Duodenal mucosa (tissue), 2 donors: Measurements from ENCODE around the gene PF4V1.
A peak's percentile ranks its signal among the peaks of the same experiment; 100 is the strongest.
"Not testable (repeated sequence)": the region's sequence is repeated elsewhere in the genome, so short reads cannot be mapped to it uniquely, and the experiment has no call there.

Source experiments
- H3K27ac ChIP-seq: one replicate; pipeline ENCODE4 v1.7.0; 2013; ENCODE audit warnings: low read depth, low read length
- H3K27me3 ChIP-seq, 2 donors: one replicate each; pipeline ENCODE4 v1.7.0; 2013; ENCODE audit warnings: low read length in 2 of 2, control low read depth in 1 of 2; ENCODE audit not compliant: insufficient read depth in 2 of 2, control insufficient read depth in 1 of 2
- H3K36me3 ChIP-seq, 2 donors: one replicate each; pipeline ENCODE4 v1.7.0; 2013; ENCODE audit warnings: low read length in 2 of 2, control low read depth in 1 of 2; ENCODE audit not compliant: insufficient read depth in 2 of 2, control insufficient read depth in 1 of 2
- H3K4me1 ChIP-seq, 2 donors: one replicate each; pipeline ENCODE4 v1.7.0; 2013; ENCODE audit warnings: low read length in 2 of 2, control low read depth in 1 of 2; ENCODE audit not compliant: insufficient read depth in 2 of 2, control insufficient read depth in 1 of 2
- H3K4me3 ChIP-seq, 2 donors: one replicate each; pipeline ENCODE4 v1.7.0; 2013; ENCODE audit warnings: low read length in 2 of 2, low read depth in 1 of 2
- H3K9ac ChIP-seq, 2 donors: one replicate each; pipeline ENCODE4 v1.7.0; 2013; ENCODE audit warnings: low read length in 2 of 2, low read depth in 1 of 2
- H3K9me3 ChIP-seq, 2 donors: one replicate each; pipeline ENCODE4 v1.7.0; 2013; ENCODE audit warnings: low read length in 2 of 2, control low read depth in 1 of 2; ENCODE audit not compliant: control insufficient read depth in 1 of 2

PF4V1 gene

DNA sequence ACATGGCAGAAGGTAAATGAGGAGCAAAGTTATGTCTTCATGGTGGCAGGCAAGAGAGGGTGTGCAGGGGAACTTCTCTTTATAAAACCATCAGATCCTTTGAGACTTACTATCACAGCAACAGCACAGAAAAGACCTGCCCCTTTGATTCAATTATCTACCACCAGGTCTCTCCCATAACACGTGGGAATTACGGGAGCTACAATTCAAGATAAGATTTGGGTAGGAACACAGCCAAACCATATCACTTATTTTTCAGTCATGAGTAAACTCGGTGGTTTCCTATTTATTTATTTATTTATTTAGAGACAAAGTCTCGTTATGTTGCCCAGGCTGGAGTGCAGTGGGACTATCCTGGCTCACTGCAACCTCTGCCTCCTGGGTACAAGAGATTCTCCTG is 38.2 kb downstream of the PF4V1 start:
- Histone ChIP-seq H3K4me3 (no peak overlapping the region), H3K4me1 (peaks cover 9 to 15% of the 10 kb centered on the region in 2 donors), H3K27ac (no peak overlapping the region), H3K9ac (no peak overlapping the region), H3K27me3 (no peaks in the 10 kb centered on the region), H3K9me3 (no peaks in the 10 kb centered on the region), H3K36me3 (no peaks in the 10 kb centered on the region)

DNA sequence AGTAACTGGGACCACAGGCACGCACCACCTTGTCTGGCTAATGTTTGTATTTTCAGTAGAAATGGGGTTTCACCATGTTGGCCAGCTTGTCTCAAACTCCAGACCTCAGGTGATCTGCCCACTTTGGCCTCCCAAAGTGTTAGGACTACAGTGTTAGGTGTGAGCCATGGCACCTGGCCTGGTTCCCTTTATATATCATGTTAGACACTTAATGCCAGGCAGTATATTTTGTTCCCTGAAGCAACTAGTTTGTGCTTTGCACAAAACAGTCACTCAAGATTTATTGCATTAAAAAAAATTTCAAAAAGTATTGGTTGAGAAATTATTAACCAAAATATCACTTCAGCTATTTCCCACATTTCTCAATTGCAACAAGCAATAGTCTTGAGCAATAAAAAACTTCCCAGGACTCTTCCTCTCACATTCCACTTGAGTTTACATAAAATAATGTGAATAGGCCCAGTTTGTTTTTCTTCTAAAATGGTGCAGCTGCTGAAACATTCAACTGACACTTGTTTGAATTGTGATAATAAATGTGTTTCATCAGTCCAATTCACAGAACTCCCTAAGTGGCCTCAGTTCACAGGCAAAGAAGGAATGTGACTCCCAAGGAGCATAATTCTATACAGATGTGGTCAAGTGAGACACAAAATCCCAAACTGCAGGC is 38.8 kb downstream of the PF4V1 start:
- H3K9ac ChIP-seq, result no peak overlapping the region
- no peak overlapping the region for H3K4me3 ChIP-seq
- H3K27me3 ChIP-seq, result no peaks in the 10 kb centered on the region
- H3K36me3 ChIP-seq, result no peaks in the 10 kb centered on the region
- peaks cover 9 to 15% of the 10 kb centered on the region in 2 donors for H3K4me1 ChIP-seq
- H3K27ac ChIP-seq, result no peak overlapping the region
- H3K9me3 ChIP-seq, result no peaks in the 10 kb centered on the region

DNA sequence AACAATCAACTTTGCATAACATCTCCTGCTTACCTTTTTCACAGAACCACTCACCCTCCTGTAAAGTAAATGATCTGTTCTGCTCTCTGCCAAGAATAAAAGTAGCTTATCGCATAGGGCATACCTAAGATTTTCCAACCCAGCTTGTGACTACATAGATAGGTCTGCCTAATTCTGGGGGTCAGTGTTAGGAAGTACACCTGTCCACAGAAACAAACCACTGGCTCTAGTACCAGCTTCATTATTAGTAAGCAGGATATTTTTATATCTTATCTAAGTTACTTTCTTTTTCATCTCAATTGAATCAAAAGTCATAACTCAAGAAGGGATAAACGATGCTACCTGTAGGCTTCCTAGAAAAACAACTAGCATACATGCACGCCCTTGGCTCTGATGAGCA is 39.9 kb downstream of the PF4V1 start:
- no peaks in the 10 kb centered on the region for H3K36me3 ChIP-seq
- H3K9ac ChIP-seq, result no peak overlapping the region
- H3K27me3 ChIP-seq, result no peaks in the 10 kb centered on the region
- no peaks in the 10 kb centered on the region for H3K9me3 ChIP-seq
- no peak overlapping the region for H3K4me3 ChIP-seq
- peaks cover 9 to 15% of the 10 kb centered on the region in 2 donors for H3K4me1 ChIP-seq
- no peak overlapping the region for H3K27ac ChIP-seq

DNA sequence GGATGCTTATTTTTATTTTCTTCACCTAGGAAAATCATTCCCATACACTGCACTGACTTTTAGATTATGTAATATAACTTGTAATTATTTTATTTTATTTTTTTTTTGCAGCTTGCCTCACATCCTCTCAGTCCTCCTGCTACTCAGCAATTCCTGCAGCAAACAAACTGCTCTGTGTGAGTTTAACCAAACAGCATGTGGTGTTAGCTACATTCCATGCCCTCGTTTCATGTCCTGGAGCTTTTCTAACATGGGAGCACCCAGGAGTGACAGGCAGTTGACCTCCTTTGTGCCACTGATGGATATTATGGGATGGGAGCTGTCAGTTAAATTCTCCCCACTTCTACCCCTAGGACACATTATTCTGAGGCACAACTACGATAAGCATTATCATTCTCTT is 40.9 kb downstream of the PF4V1 start:
- Histone ChIP-seq H3K9me3 (no peaks in the 10 kb centered on the region), H3K9ac (no peak overlapping the region), H3K36me3 (no peaks in the 10 kb centered on the region), H3K4me1 (peaks cover 9 to 15% of the 10 kb centered on the region in 2 donors), H3K4me3 (no peak overlapping the region), H3K27me3 (no peaks in the 10 kb centered on the region), H3K27ac (no peak overlapping the region)

DNA sequence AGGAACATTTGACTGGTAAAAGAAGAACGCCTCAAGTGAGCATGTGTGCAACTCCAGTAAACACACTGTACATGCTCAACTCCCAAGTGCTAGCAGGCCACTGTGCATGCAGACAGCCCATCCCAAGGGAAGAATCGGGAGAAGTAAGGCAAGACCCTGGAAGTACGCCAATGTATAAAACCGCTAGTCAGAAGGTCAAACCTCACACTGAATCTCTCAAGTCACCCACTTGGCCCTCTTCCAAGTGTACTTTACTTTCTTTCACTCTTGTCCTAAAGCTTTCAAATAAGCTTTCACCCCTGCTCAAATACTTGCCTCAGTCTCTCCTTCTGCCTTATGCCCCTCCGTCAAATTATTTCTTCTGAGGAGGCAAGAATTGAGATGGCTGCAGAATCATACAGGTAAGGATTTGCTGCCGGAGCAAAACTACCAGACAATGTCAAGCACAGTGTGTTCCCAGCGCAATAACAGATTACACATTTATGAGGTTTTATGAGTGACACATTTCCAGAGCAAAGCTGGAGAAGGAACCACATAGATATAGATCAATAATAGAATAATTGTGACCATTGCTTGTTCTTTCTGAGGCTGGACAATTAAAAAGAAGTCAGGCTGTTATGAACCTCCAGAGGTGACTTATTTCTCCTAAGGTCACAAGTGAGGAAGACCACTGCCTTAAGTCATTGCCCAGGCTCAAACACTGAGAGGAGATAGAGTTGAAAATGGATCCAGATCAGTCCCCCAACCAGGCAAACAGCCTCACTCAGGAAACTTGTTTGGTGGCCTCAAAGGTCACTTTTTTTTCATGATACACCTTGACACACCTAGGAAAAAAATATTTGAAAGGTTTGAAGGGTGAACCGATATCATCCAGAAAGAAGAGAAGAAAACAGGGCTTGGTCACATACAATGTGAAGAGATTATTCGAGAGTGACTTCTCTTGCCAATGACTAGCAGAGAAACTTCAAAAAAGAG is 42.4 kb downstream of the PF4V1 start:
- H3K27me3 ChIP-seq, result no peaks in the 10 kb centered on the region
- H3K4me3 ChIP-seq, result peak overlapping the region in 1 of 2 donors; percentile 3
- no peak overlapping the region for H3K9ac ChIP-seq
- peaks cover 9 to 15% of the 10 kb centered on the region in 2 donors for H3K4me1 ChIP-seq
- no peaks in the 10 kb centered on the region for H3K36me3 ChIP-seq
- no peaks in the 10 kb centered on the region for H3K9me3 ChIP-seq
- H3K27ac ChIP-seq, result no peak overlapping the region

DNA sequence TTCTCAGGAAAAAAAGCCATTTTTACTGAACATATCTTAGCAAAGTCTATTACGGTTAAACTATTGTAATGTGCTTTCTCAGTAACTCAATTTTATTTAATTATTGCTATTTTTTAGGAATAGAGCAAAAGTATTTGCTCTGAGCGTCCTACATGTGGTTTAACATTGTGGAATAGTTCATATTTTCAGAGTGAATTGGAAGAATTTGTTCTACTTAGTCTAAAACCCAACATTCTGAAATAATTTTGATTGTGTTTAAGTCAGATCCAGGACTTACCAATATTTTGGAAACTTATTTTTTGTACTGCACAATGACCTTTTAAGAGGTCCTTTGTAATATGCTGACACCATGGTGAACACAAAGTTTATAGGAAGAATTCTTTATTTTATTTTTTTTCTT is 43.3 kb downstream of the PF4V1 start:
- Histone ChIP-seq H3K9ac (no peak overlapping the region), H3K9me3 (no peaks in the 10 kb centered on the region), H3K36me3 (no peaks in the 10 kb centered on the region), H3K4me1 (peaks cover 9 to 15% of the 10 kb centered on the region in 2 donors), H3K4me3 (no peak overlapping the region), H3K27me3 (no peaks in the 10 kb centered on the region), H3K27ac (no peak overlapping the region)

DNA sequence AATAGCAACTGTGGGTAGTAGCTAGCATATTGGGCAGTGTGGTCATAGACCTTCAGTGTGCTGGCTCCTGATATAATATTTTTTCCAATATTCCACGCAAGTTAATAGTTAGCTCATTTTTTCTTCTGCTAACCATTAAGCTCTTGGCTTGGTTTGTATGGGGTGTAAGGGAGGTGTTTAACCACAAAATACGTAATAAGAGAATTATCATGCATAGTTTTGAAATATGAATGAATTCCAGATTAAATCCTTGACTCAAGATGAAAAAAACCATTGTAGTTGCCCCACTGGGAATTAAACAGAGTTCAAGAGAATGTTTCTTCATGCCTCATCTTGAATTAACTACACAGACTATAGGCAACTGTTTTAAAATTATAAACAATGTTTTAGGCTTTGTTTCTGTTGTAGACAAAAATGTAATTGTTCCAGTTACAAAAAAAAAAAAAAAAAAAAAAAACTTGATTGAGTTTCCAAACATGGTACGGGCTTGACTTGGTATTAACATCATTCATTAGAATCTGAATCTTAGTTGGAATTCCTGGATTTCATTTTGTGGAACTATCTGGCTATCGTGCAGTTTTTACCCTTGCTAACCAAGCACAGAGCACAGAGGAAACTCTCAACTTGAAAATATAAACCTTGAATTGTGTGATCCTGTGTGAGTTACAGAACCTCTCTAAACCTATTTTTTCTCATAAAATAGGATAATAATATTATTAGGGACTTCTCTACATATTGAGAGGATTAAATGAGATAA is 44.5 kb downstream of the PF4V1 start:
- Histone ChIP-seq H3K36me3 (no peaks in the 10 kb centered on the region), H3K27ac (no peak overlapping the region)

DNA sequence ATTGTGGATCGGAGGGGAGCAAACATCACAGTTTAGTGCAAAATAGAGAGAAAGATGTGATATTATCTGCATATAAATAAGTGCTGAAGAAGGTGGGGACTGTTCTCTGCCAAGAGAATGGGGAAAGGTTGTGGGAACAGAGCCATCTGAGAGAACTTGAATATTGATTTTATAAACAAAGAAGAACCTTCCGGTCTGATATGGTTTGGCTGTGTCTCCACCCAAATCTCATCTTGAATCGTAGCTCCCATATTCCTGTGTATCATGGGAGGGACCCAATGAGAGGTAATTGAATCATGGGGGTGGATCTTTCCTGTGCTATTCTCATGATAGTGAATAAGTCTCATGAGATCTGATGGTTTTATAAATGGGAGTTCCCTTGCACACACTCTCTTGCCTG is 46.2 kb downstream of the PF4V1 start:
- H3K9me3 ChIP-seq, H3K27me3 ChIP-seq, H3K27ac ChIP-seq, H3K36me3 ChIP-seq, H3K4me3 ChIP-seq, H3K9ac ChIP-seq: not testable (repeated sequence)
- peaks cover 9 to 15% of the 10 kb centered on the region in 2 donors for H3K4me1 ChIP-seq

More for the DNA sequence above, 44.5 kb downstream of the PF4V1 start:
- H3K27me3 ChIP-seq, result no peaks in the 10 kb centered on the region
- H3K4me3 ChIP-seq, result no peak overlapping the region
- H3K9ac ChIP-seq, result no peak overlapping the region
- peaks cover 9 to 15% of the 10 kb centered on the region in 2 donors for H3K4me1 ChIP-seq
- no peaks in the 10 kb centered on the region for H3K9me3 ChIP-seq

DNA sequence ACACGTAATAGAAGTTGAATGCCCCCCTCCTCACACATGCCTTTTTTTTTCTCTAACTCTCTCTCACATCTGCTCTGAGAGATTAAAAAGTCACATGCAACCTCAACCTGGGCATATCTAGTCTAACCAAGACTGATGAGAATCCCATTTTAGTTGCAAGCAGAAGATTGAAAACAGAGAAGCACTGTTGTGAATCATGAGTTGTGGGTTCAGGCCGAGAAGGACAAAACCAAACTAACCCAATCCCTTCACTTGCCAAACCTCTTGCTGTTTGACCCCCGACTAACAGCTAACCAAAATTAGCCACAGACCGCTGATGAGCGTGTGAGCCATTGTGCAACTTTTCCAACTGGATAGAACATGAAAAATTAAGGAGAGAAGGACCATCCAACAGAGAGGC is 47.9 kb downstream of the PF4V1 start:
- no peak overlapping the region for H3K27ac ChIP-seq
- H3K36me3 ChIP-seq, result no peaks in the 10 kb centered on the region
- no peak overlapping the region for H3K9ac ChIP-seq
- peaks cover 0 to 2% of the 10 kb centered on the region in 2 donors for H3K4me1 ChIP-seq
- no peak overlapping the region for H3K4me3 ChIP-seq
- no peaks in the 10 kb centered on the region for H3K27me3 ChIP-seq
- H3K9me3 ChIP-seq, result no peaks in the 10 kb centered on the region
